Endothelial cell of umbilical vein (primary cell): ENCODE results near the gene TLN1. TPM values are rescaled to one million over a fixed set of nuclear protein-coding genes. Genes with fewer than 3 reads are reported as not detected.
A peak's percentile ranks its signal among the peaks of the same experiment; 100 is the strongest.

Source experiments
- BruUV-seq: library from RNA; stranded (reverse); fragments of 400-500 nt; replicated peaks from 2 replicates; lab custom pipeline; 2021; lab: Mats Ljungman, UMichigan
- CTCF ChIA-PET: fragments of 300-600, 350-600 bp; sonication (Branson Sonifier 250); formaldehyde crosslinking; loops from one replicate; lab custom pipeline; 2021; ENCODE audit warnings: antibody characterized with exemption, inconsistent platforms; lab: Charles Lee
- POLR2A ChIA-PET: fragments of 300-600, 350-600 bp; sonication (Branson Sonifier 250); formaldehyde crosslinking; loops from one replicate; lab custom pipeline; 2021; ENCODE audit warnings: antibody characterized with exemption, inconsistent platforms; lab: Charles Lee
- DNase-seq: peaks from one replicate; pipeline ENCODE4 v3.0.0-alpha.2; 2011; ENCODE audit warnings: low read depth, low spot score
- FAIRE-seq: peaks from 2 replicates; lab custom pipeline; 2011; peaks lifted over from hg19 to GRCh38; lab: Jason Lieb, UNC
- H2AFZ ChIP-seq: 2 replicates; pipeline ENCODE4 v1.6.0; 2012; ENCODE audit warnings: low read depth, low read length, control low read depth, inconsistent platforms
- H3K27ac ChIP-seq: 2 replicates; pipeline ENCODE4 v1.5.1; 2011; ENCODE audit warnings: low read depth, mild to moderate bottlenecking, control low read depth, low read length, moderate library complexity; ENCODE audit not compliant: insufficient read depth
- H3K27me3 ChIP-seq, 2 experiments: 2 replicates each; pipeline versions ENCODE4 v1.6.0 to v1.6.1; 2011; ENCODE audit warnings: low read length in 2 of 2, mixed read lengths in 1 of 2; ENCODE audit not compliant: control insufficient read depth in 2 of 2, insufficient read depth in 2 of 2
- H3K36me3 ChIP-seq, 2 experiments: 2 replicates in 1 of 2; 3 replicates in 1 of 2; pipeline ENCODE4 v1.5.1; 2011; ENCODE audit warnings: low read length in 2 of 2, mild to moderate bottlenecking in 1 of 2, moderate library complexity in 1 of 2; ENCODE audit not compliant: control insufficient read depth in 2 of 2, insufficient read depth in 2 of 2; ENCODE audit errors: extremely low read depth in 1 of 2
- H3K4me1 ChIP-seq: 3 replicates; pipeline ENCODE4 v1.5.1; 2011; ENCODE audit warnings: mild to moderate bottlenecking, low read length; ENCODE audit not compliant: control insufficient read depth, insufficient read depth; ENCODE audit errors: extremely low read depth
- H3K4me2 ChIP-seq: 2 replicates; pipeline ENCODE4 v1.6.1; 2011; ENCODE audit warnings: low read length, control low read depth, mixed read lengths; ENCODE audit not compliant: insufficient read depth
- H3K4me3 ChIP-seq, 3 experiments: fragments of 200-600 bp in 1 of 3; sonication (generic), shearing (Covaris generic) in 1 of 3; replicated peaks in 1 of 3; 2 replicates each; pipeline ENCODE4 v1.5.1; 2011 to 2016; ENCODE audit warnings: control low read depth in 3 of 3, low read length in 3 of 3, mild to moderate bottlenecking in 2 of 3, inconsistent platforms in 1 of 3, low read depth in 1 of 3, moderate library complexity in 1 of 3; ENCODE audit not compliant: insufficient read depth in 1 of 3
- H3K79me2 ChIP-seq: 2 replicates; pipeline ENCODE4 v1.6.0; 2012; ENCODE audit warnings: low read length, inconsistent platforms; ENCODE audit not compliant: control insufficient read depth, insufficient read depth
- H3K9ac ChIP-seq: replicated peaks from 2 replicates; pipeline ENCODE3; 2011; ENCODE audit warnings: low read length, control low read depth; ENCODE audit not compliant: insufficient read depth; ENCODE audit errors: extremely low read depth
- H3K9me1 ChIP-seq: replicated peaks from 3 replicates; pipeline ENCODE4 v1.6.0; 2011; ENCODE audit warnings: mild to moderate bottlenecking, low read length; ENCODE audit not compliant: control insufficient read depth, insufficient read depth; ENCODE audit errors: extremely low read depth
- H3K9me3 ChIP-seq: replicated peaks from 2 replicates; pipeline ENCODE4 v1.5.1; 2012; ENCODE audit warnings: low read length, inconsistent platforms; ENCODE audit not compliant: control insufficient read depth, insufficient read depth
- H4K20me1 ChIP-seq: replicated peaks from 2 replicates; pipeline ENCODE3; 2011; ENCODE audit warnings: mild to moderate bottlenecking, low read length; ENCODE audit not compliant: control insufficient read depth, insufficient read depth; ENCODE audit errors: extremely low read depth
- EZH2 ChIP-seq: IDR thresholded peaks from 2 replicates; pipeline ENCODE4 v1.6.1; 2012; ENCODE audit warnings: borderline replicate concordance, low read depth, mild to moderate bottlenecking, moderate library complexity, low read length, inconsistent platforms; ENCODE audit not compliant: severe bottlenecking
- FOS ChIP-seq: IDR thresholded peaks from 2 replicates; pipeline ENCODE4 v1.6.1; 2011; ENCODE audit warnings: mild to moderate bottlenecking, low read length, moderate library complexity, borderline replicate concordance; ENCODE audit not compliant: insufficient read depth
- GATA2 ChIP-seq: IDR thresholded peaks from 2 replicates; pipeline ENCODE4 v1.7.0; 2011; ENCODE audit warnings: low read depth, mild to moderate bottlenecking, moderate library complexity, mixed read lengths, low read length; ENCODE audit not compliant: insufficient read length, insufficient read depth
- JUN ChIP-seq: IDR thresholded peaks from 2 replicates; pipeline ENCODE4 v1.6.1; 2011; ENCODE audit warnings: borderline replicate concordance, low read depth; ENCODE audit not compliant: insufficient read length, insufficient read depth
- MYC ChIP-seq: IDR thresholded peaks from one replicate; pipeline ENCODE4 v1.6.1; 2011; ENCODE audit warnings: mild to moderate bottlenecking, low read depth, low read length
- POLR2A ChIP-seq: IDR thresholded peaks from 2 replicates; pipeline ENCODE4 v1.6.1; 2012; ENCODE audit warnings: low read depth, mild to moderate bottlenecking, control low read depth, low read length
- POLR2AphosphoS5 ChIP-seq: IDR thresholded peaks from 2 replicates; pipeline ENCODE4 v1.6.1; 2012; ENCODE audit warnings: low read depth, mild to moderate bottlenecking, control low read depth, low read length, moderate library complexity; ENCODE audit not compliant: insufficient read depth
- dilution Hi-C: fragments of 300-500 bp; cut with MboI; formaldehyde crosslinking; loops from one replicate; pipeline ENCODE4 v1.15.0; 2019; ENCODE audit warnings: low sequenced_read_pairs; ENCODE audit not compliant: extremely low pct_ligation_motif_present
- intact Hi-C: fragments of 100-400 bp; cut with micrococcal nuclease; formaldehyde crosslinking; loops from one replicate; pipeline ENCODE4 v1.10.0; 2022
- polyA plus RNA-seq, 4 experiments: library from polyadenylated mRNA; depleted of rRNA in 3 of 4; stranded (reverse) in 3 of 4; unstranded in 1 of 4; fragments of >200 nt; gene quantifications; 2 replicates each; pipeline versions ENCODE4 v1.2.1 to v1.2.3, GENCODE V29; 2011 to 2012; ENCODE audit warnings: missing spikeins in 1 of 4
- total RNA-seq: library from RNA; stranded (reverse); gene quantifications from 2 replicates; pipeline ENCODE4 v1.2.3, GENCODE V29; 2021
- TF ChIP-seq, protein P1 (sequence below): IDR thresholded peaks from 2 replicates; pipeline ENCODE4 v1.6.1; 2011; ENCODE audit not compliant: insufficient read depth, insufficient read length
- TF ChIP-seq, protein P2 (sequence below), 2 donors: IDR thresholded peaks; 1 replicate in 1 of 2; 2 replicates in 1 of 2; pipeline ENCODE4 v1.5.1; 2011; ENCODE audit warnings: low read length in 2 of 2, mild to moderate bottlenecking in 2 of 2, moderate library complexity in 2 of 2, control low read depth in 1 of 2, inconsistent platforms in 1 of 2, low read depth in 1 of 2; ENCODE audit not compliant: insufficient read depth in 1 of 2; ENCODE audit errors: extremely low read depth in 1 of 2

TLN1 gene
- total and polyA plus RNA-seq, 2 donors (not counting 3 experiments of a cell fraction or from before 2014, with no cell fraction given), result 120 to 450 TPM

DNA sequence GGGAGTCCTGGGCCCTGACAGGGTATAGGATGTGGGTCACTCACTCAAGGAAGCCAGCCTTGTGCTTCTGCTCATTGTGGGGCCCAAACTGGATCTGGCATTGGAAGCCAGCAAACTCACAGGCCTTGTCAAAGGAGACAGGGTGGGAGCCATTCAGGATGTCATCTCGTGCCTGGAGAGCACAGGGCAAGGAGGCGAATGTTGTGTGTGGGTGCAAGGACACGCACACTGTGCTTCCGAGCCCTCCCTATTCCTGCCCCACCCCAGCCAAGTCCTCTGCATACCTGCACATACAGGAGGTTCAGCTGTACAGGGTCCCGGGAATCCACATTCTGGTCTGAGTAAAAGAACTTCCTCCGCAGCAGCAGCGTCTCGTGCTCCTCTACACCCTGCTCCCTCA, 8.1 kb downstream of the TLN1 start:
- H3K27ac ChIP-seq, result no peak overlapping the region
- FAIRE-seq (no peak), DNase-seq (no peak)
- peak; percentile 33 for TF ChIP-seq POLR2A
- TF ChIP-seq, protein P1, sequence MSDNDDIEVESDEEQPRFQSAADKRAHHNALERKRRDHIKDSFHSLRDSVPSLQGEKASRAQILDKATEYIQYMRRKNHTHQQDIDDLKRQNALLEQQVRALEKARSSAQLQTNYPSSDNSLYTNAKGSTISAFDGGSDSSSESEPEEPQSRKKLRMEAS, result no peak
- peaks cover 25% of the 10 kb centered on the region for H3K4me1 ChIP-seq
- no peak overlapping the region for H2AFZ ChIP-seq
- peaks cover 53% of the 10 kb centered on the region for H3K79me2 ChIP-seq
- H3K9ac ChIP-seq, result no peak overlapping the region
- H3K4me2 ChIP-seq, result no peak overlapping the region
- intact Hi-C loops, result no loop called here
- no TSS peak for BruUV-seq
- no peaks in the 10 kb centered on the region for H3K9me3 ChIP-seq
- no peaks in the 10 kb centered on the region for H3K27me3 ChIP-seq
- H4K20me1 ChIP-seq, result no peaks in the 10 kb centered on the region
- CTCF ChIA-PET, result interaction anchor here (0.6 to 1.4 kb wide), 2 partner anchors 10 to 27 kb away, joined by 3 to 4 read pairs; no protein-coding TSS in a partner anchor
- no peaks in the 10 kb centered on the region for H3K9me1 ChIP-seq
- POLR2A ChIA-PET, result no interaction called here
- dilution Hi-C loops, result no loop called here
- H3K4me3 ChIP-seq, result no peak overlapping the region
- peaks cover 43 to 58% of the 10 kb centered on the region in 2 experiments for H3K36me3 ChIP-seq

DNA sequence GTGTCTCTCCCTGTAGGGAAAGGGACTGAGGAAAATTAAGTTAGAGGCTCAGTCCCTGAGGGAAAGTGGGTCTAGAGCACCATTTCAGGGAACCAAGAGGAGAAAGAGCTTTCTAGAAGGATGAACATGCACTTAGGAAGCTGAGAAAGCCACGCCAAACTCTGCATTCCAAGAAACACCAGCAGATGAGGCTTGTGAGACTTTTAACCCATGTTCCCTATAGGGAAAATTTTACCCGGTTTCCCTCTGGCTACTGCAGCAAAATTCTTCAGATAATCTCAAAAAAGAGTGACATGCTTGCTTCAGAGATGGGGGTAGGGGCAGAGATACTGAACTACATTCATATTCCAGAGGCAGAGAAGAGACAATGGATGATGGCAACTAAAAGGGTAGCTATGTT, 8.6 kb downstream of the TLN1 start:
- dilution Hi-C loops (no loop called here), intact Hi-C loops (no loop called here)
- ChIA-PET POLR2A (no interaction called here), CTCF (interaction anchor here (0.6 to 1.4 kb wide), 2 partner anchors 10 to 27 kb away, joined by 3 to 4 read pairs; no protein-coding TSS in a partner anchor)
- Histone ChIP-seq H3K36me3 (peaks cover 43 to 62% of the 10 kb centered on the region in 2 experiments), H2AFZ (no peak overlapping the region), H3K79me2 (peaks cover 48% of the 10 kb centered on the region), H3K9me3 (no peaks in the 10 kb centered on the region), H3K27me3 (no peaks in the 10 kb centered on the region), H3K27ac (no peak overlapping the region), H3K4me1 (peaks cover 20% of the 10 kb centered on the region), H3K9me1 (no peaks in the 10 kb centered on the region), H3K9ac (no peak overlapping the region), H3K4me2 (no peak overlapping the region), H3K4me3 (no peak overlapping the region), H4K20me1 (no peaks in the 10 kb centered on the region)
- no peak for TF ChIP-seq POLR2A
- TF ChIP-seq JUN, result no peak
- TF ChIP-seq, protein P2, sequence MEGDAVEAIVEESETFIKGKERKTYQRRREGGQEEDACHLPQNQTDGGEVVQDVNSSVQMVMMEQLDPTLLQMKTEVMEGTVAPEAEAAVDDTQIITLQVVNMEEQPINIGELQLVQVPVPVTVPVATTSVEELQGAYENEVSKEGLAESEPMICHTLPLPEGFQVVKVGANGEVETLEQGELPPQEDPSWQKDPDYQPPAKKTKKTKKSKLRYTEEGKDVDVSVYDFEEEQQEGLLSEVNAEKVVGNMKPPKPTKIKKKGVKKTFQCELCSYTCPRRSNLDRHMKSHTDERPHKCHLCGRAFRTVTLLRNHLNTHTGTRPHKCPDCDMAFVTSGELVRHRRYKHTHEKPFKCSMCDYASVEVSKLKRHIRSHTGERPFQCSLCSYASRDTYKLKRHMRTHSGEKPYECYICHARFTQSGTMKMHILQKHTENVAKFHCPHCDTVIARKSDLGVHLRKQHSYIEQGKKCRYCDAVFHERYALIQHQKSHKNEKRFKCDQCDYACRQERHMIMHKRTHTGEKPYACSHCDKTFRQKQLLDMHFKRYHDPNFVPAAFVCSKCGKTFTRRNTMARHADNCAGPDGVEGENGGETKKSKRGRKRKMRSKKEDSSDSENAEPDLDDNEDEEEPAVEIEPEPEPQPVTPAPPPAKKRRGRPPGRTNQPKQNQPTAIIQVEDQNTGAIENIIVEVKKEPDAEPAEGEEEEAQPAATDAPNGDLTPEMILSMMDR (IDR thresholded peaks at IDR 0.05; ENCODE audit: extremely low read depth in 1 of 2, insufficient read depth in 1 of 2, low read depth in 1 of 2, low read length in 2 of 2), result no peak
- TF ChIP-seq GATA2, result no peak
- TF ChIP-seq, protein P1, result no peak
- no peak for TF ChIP-seq EZH2
- TF ChIP-seq MYC, result no peak
- no peak for TF ChIP-seq FOS
- no peak for TF ChIP-seq POLR2AphosphoS5
- DNase-seq (no peak), FAIRE-seq (no peak)
- no TSS peak for BruUV-seq
